Natural killer cell (primary cell): ENCODE results near the gene SERF1B. TPM values are rescaled to one million over a fixed set of nuclear protein-coding genes. Genes with fewer than 3 reads are reported as not detected.
"Not testable (repeated sequence)": the region's sequence is repeated elsewhere in the genome, so short reads cannot be mapped to it uniquely, and the experiment has no call there.

Experiments
- ATAC-seq, 3 donors: fragments of 150-1000 bp in 2 of 3; fragments of 200-7000 bp in 1 of 3; cut with Tn5 transposase; 1 replicate in 1 of 3; 2 replicates in 2 of 3; pipeline ENCODE4 v1.10.0; 2021; ENCODE audit warnings: mild to moderate bottlenecking in 2 of 3, moderate library complexity in 2 of 3
- DNase-seq, 2 donors: peaks; one replicate each; pipeline versions ENCODE4 v3.0.0 to v3.0.0-alpha.2; 2013 to 2021; ENCODE audit warnings: mixed read lengths in 1 of 2
- H3K27ac ChIP-seq: one replicate; pipeline ENCODE4 v1.5.1; 2013; ENCODE audit warnings: mild to moderate bottlenecking, low read length
- H3K27me3 ChIP-seq: one replicate; pipeline ENCODE4 v1.6.1; 2013; ENCODE audit warnings: low read length; ENCODE audit not compliant: control insufficient read depth, insufficient read depth
- H3K36me3 ChIP-seq: one replicate; pipeline ENCODE4 v1.6.1; 2013; ENCODE audit warnings: low read length; ENCODE audit not compliant: control insufficient read depth, insufficient read depth
- H3K4me1 ChIP-seq: one replicate; pipeline ENCODE4 v1.6.1; 2013; ENCODE audit warnings: low read length; ENCODE audit not compliant: control insufficient read depth, insufficient read depth
- H3K4me3 ChIP-seq: one replicate; pipeline ENCODE4 v1.5.1; 2013; ENCODE audit warnings: low read length
- H3K9me3 ChIP-seq: one replicate; pipeline ENCODE4 v1.6.1; 2013; ENCODE audit warnings: low read length; ENCODE audit not compliant: control insufficient read depth, insufficient read depth
- H3K27ac Mint-ChIP-seq, 2 donors: one replicate each; pipeline ENCODE4 v1.8.0; 2022; ENCODE audit warnings: mild to moderate bottlenecking in 2 of 2, mixed read lengths in 2 of 2, moderate library complexity in 1 of 2
- H3K27me3 Mint-ChIP-seq, 2 donors: one replicate each; pipeline ENCODE4 v1.8.0; 2022; ENCODE audit warnings: low read depth in 2 of 2, mixed read lengths in 2 of 2
- H3K36me3 Mint-ChIP-seq: one replicate; pipeline ENCODE4 v1.8.0; 2022; ENCODE audit warnings: mixed read lengths
- H3K4me1 Mint-ChIP-seq, 2 donors: one replicate each; pipeline ENCODE4 v1.8.0; 2022; ENCODE audit warnings: mixed read lengths in 2 of 2
- H3K4me3 Mint-ChIP-seq: one replicate; pipeline ENCODE4 v1.8.0; 2022; ENCODE audit warnings: mild to moderate bottlenecking, moderate library complexity, mixed read lengths
- H3K9me3 Mint-ChIP-seq, 2 donors: one replicate each; pipeline ENCODE4 v1.8.0; 2022; ENCODE audit warnings: mixed read lengths in 2 of 2
- WGBS: methylation state at CpG from one replicate; pipeline ENCODE4 v1.1.7; 2013; ENCODE audit warnings: missing lambda C conversion rate; ENCODE audit not compliant: insufficient coverage; 5-methylcytosine and 5-hydroxymethylcytosine counted together
- intact Hi-C: fragments of 100-400 bp; cut with micrococcal nuclease; formaldehyde crosslinking; loops from one replicate; pipeline ENCODE4 v1.14.2; 2022
- total RNA-seq, 4 donors: library from RNA; stranded (reverse); fragments of 120-200 nt in 1 of 4; gene quantifications; one replicate each; pipeline versions ENCODE4 v1.2.3 to v1.2.4, GENCODE V29; 2013 to 2022

The SERF1B gene
- total RNA-seq, result 10 to 100 TPM; 32.1 to 45.6 (median 34.1) TPM
- 52.2 TPM for total RNA-seq (2013)

GRCh38 chr5:70025106-70025844, at the start of gene SERF1B:
Gene SERF1B, plus strand, starts transcription at chr5:70025251. Its CDS starts 201 bp downstream, at chr5:70025452.
- DNase-seq, H3K4me1 ChIP-seq, H3K4me3 ChIP-seq, H3K9me3 Mint-ChIP-seq, H3K9me3 ChIP-seq, H3K27me3 ChIP-seq, H3K27ac Mint-ChIP-seq, H3K4me3 Mint-ChIP-seq, intact Hi-C loops, H3K27ac ChIP-seq, H3K36me3 Mint-ChIP-seq, H3K36me3 ChIP-seq, H3K27me3 Mint-ChIP-seq, H3K4me1 Mint-ChIP-seq: not testable (repeated sequence)
- WGBS, result no CpG with 5 or more reads among the region's 66 CpGs
- ATAC-seq, result peak; percentile 91 to 95 (median 92)

DNA sequence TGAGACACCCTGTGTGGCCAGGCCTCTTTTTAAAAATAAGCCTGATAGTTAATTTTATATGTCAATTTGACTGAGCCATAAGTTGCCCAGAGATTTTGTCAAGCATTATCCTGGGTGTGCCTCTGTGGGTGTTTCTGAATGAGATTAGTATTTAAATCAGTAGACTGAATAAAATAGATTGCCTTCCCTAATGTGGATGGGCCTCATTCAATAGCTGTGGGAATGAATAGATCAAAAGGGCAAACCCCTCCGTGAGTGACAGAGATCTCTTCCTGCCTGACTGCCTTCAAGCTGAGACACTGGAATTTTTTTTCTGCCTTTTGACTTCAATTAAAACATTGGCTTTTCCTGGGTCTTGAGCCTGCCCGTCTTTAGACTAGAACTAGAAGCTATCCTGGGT, 33.3 kb upstream of the SERF1B start:
- not testable (repeated sequence) for H3K4me1 Mint-ChIP-seq

GRCh38 chr5:69995535-69995934, 29.5 kb upstream of the SERF1B start:
- WGBS, result no CpG with 5 or more reads among the region's 1 CpG
- H3K9me3 ChIP-seq, H3K36me3 ChIP-seq, H3K27me3 Mint-ChIP-seq, intact Hi-C loops, H3K27me3 ChIP-seq, H3K4me3 Mint-ChIP-seq, H3K27ac Mint-ChIP-seq, H3K4me3 ChIP-seq, H3K4me1 Mint-ChIP-seq, H3K9me3 Mint-ChIP-seq, H3K27ac ChIP-seq, DNase-seq, ATAC-seq, H3K4me1 ChIP-seq, H3K36me3 Mint-ChIP-seq: not testable (repeated sequence)

More for the DNA sequence above, 33.3 kb upstream of the SERF1B start:
- H3K36me3 Mint-ChIP-seq, H3K36me3 ChIP-seq, ATAC-seq, H3K9me3 ChIP-seq, DNase-seq, H3K4me3 Mint-ChIP-seq, H3K4me3 ChIP-seq, H3K27me3 Mint-ChIP-seq, H3K27ac Mint-ChIP-seq, intact Hi-C loops, H3K27me3 ChIP-seq, H3K9me3 Mint-ChIP-seq, H3K27ac ChIP-seq, H3K4me1 ChIP-seq: not testable (repeated sequence)
- WGBS, result no CpG with 5 or more reads among the region's 2 CpGs

GRCh38 chr5:70020660-70021059, 4.4 kb upstream of the SERF1B start:
- WGBS, result no CpG with 5 or more reads among the region's 2 CpGs
- H3K9me3 ChIP-seq, H3K27ac ChIP-seq, H3K4me3 ChIP-seq, H3K4me1 ChIP-seq, H3K27me3 Mint-ChIP-seq, H3K36me3 ChIP-seq, H3K9me3 Mint-ChIP-seq, H3K27ac Mint-ChIP-seq, H3K4me1 Mint-ChIP-seq, DNase-seq, H3K4me3 Mint-ChIP-seq, ATAC-seq, H3K27me3 ChIP-seq, intact Hi-C loops, H3K36me3 Mint-ChIP-seq: not testable (repeated sequence)

DNA sequence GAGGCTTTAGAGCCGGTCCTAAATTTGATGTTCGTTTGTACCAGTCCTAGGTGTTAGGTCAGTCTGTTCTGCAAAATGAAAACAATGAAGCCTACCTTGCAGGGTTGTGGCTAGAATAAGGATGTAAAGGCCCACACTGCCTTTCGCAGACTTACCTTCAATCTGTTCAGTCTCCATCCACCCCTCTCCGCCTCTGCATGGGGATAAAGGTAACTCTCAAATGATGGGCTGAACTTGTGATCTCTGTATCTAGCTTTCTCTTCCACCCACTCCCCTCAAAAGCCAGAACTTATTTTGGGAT, 744 bp downstream of the SERF1B start:
- H3K27me3 Mint-ChIP-seq, H3K27me3 ChIP-seq, H3K27ac ChIP-seq, H3K36me3 Mint-ChIP-seq, H3K27ac Mint-ChIP-seq, DNase-seq, H3K4me3 ChIP-seq, H3K4me1 ChIP-seq, H3K36me3 ChIP-seq, H3K9me3 Mint-ChIP-seq, H3K9me3 ChIP-seq, H3K4me1 Mint-ChIP-seq, intact Hi-C loops, H3K4me3 Mint-ChIP-seq: not testable (repeated sequence)
- no CpG with 5 or more reads among the region's 4 CpGs for WGBS
- ATAC-seq, result peak in 2 of 3 donors; percentile 8 to 14

DNA sequence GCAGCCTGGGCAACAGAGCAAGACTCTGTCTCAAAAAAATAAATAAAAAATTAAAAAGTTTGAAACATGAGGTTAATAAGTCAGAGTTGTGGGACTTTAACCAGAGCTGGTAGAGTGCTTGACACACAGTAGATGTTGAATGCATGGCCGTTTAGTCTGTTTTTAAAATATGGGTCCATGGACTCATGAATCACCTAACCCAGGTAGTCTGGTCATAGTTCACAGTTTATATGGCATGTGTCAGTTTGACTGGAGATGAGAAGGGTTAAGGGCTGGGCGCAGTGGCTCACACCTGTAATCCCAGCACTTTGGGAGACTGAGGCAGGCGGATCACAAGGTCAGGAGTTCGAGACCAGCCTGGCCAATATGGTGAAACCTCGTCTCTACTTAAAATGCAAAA, 6.2 kb downstream of the SERF1B start:
- H3K36me3 Mint-ChIP-seq, H3K4me3 Mint-ChIP-seq, H3K9me3 Mint-ChIP-seq, H3K27me3 ChIP-seq, H3K27ac ChIP-seq, H3K36me3 ChIP-seq, H3K4me1 Mint-ChIP-seq, H3K4me1 ChIP-seq, intact Hi-C loops, DNase-seq, H3K9me3 ChIP-seq, ATAC-seq, H3K4me3 ChIP-seq, H3K27me3 Mint-ChIP-seq, H3K27ac Mint-ChIP-seq: not testable (repeated sequence)
- no CpG with 5 or more reads among the region's 5 CpGs for WGBS

DNA sequence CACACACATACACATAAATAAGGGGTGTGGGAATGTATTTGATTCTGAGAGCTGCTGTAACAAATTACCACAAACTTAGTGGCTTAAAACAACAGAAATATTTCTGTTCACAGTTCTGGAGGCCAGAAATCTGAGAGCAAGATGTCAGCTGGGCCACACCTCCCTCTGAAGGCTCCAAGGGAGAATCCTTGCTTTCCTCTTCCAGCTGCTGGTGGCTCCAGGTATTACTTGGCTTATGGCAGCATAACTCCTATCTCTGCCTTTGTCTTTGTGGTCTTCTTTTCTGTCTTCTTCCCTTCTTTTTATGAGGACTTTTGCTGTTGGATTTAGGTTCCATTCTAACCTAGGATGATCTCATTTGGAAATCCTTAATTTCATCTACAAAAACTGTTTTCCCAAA, 16.4 kb downstream of the SERF1B start:
- H3K9me3 Mint-ChIP-seq, ATAC-seq, intact Hi-C loops, H3K27ac ChIP-seq, H3K4me3 ChIP-seq, H3K27ac Mint-ChIP-seq, H3K27me3 Mint-ChIP-seq, H3K36me3 ChIP-seq, H3K4me1 Mint-ChIP-seq, H3K27me3 ChIP-seq, DNase-seq, H3K4me1 ChIP-seq, H3K36me3 Mint-ChIP-seq, H3K9me3 ChIP-seq, H3K4me3 Mint-ChIP-seq: not testable (repeated sequence)

- H3K4me1 Mint-ChIP-seq, H3K27ac Mint-ChIP-seq, intact Hi-C loops, H3K27me3 Mint-ChIP-seq, DNase-seq, H3K36me3 Mint-ChIP-seq, H3K9me3 Mint-ChIP-seq, H3K4me3 ChIP-seq, H3K9me3 ChIP-seq, H3K4me1 ChIP-seq, H3K4me3 Mint-ChIP-seq, H3K36me3 ChIP-seq, H3K27me3 ChIP-seq, H3K27ac ChIP-seq: not testable (repeated sequence)
- WGBS, result no CpG with 5 or more reads among the region's 16 CpGs
- peak; percentile 48 to 61 (median 54) for ATAC-seq
These were observed 24.7 kb downstream of the SERF1B start for GRCh38 chr5:70049790-70050142.
